HEK293T (cell line): Measurements from ENCODE around the gene ARHGEF10L.
A peak's percentile ranks its signal among the peaks of the same experiment; 100 is the strongest.
"Not testable (repeated sequence)": the region's sequence is repeated elsewhere in the genome, so short reads cannot be mapped to it uniquely, and the experiment has no call there.

Experiments used
- CTCF ChIA-PET: fragments of 350-600 bp; formaldehyde crosslinking; extraction: SDS; loops from one replicate; lab custom pipeline; 2021; ENCODE audit warnings: antibody characterized with exemption, inconsistent platforms; lab: Yijun Ruan, JAX
- POLR2A ChIA-PET: fragments of 350-600 bp; formaldehyde crosslinking; extraction: SDS; loops from one replicate; lab custom pipeline; 2020; ENCODE audit warnings: antibody characterized with exemption, inconsistent platforms; lab: Yijun Ruan, JAX
- DNase-seq: peaks from one replicate; pipeline ENCODE4 v3.0.0; 2012; ENCODE audit warnings: mixed read lengths; ENCODE audit errors: extremely low spot score
- ARNT ChIP-seq: fragments of 450-650 bp; IDR thresholded peaks from 2 replicates; pipeline ENCODE4 v1.6.1; 2017; ENCODE audit warnings: mild to moderate bottlenecking
- BHLHE40 ChIP-seq: fragments of 450-650 bp; IDR thresholded peaks from 2 replicates; pipeline ENCODE4 v1.6.1; 2016; ENCODE audit warnings: mild to moderate bottlenecking, moderate library complexity, borderline replicate concordance
- CTBP1 ChIP-seq: fragments of 450-650 bp; IDR thresholded peaks from 2 replicates; pipeline ENCODE4 v1.6.1; 2016; ENCODE audit warnings: borderline replicate concordance
- ELF4 ChIP-seq: fragments of 450-650 bp; IDR thresholded peaks from 2 replicates; pipeline ENCODE4 v1.6.1; 2017; ENCODE audit warnings: antibody characterized with exemption
- FOXA1 ChIP-seq: fragments of 450-650 bp; IDR thresholded peaks from 2 replicates; pipeline ENCODE4 v1.6.1; 2016; ENCODE audit warnings: mild to moderate bottlenecking
- FOXK2 ChIP-seq: fragments of 450-650 bp; IDR thresholded peaks from 2 replicates; pipeline ENCODE4 v1.6.1; 2016; ENCODE audit warnings: mild to moderate bottlenecking
- FOXM1 ChIP-seq: fragments of 450-650 bp; IDR thresholded peaks from 2 replicates; pipeline ENCODE4 v1.6.1; 2017; ENCODE audit warnings: mild to moderate bottlenecking, borderline replicate concordance
- HDGF ChIP-seq: fragments of 450-650 bp; IDR thresholded peaks from 2 replicates; pipeline ENCODE4 v1.6.1; 2017; ENCODE audit warnings: antibody characterized with exemption, borderline replicate concordance
- L3MBTL2 ChIP-seq: fragments of 450-650 bp; conservative IDR thresholded peaks from 2 replicates; pipeline ENCODE4 v1.6.1; 2016; ENCODE audit warnings: mild to moderate bottlenecking
- LEF1 ChIP-seq: fragments of 450-650 bp; IDR thresholded peaks from 2 replicates; pipeline ENCODE4 v1.6.1; 2017; ENCODE audit warnings: mild to moderate bottlenecking, borderline replicate concordance
- NFRKB ChIP-seq: fragments of 450-650 bp; IDR thresholded peaks from 2 replicates; pipeline ENCODE4 v1.6.1; 2016; ENCODE audit warnings: mild to moderate bottlenecking, moderate library complexity
- SP1 ChIP-seq: fragments of 450-650 bp; IDR thresholded peaks from 2 replicates; pipeline ENCODE4 v1.6.1; 2017
- SUZ12 ChIP-seq: fragments of 450-650 bp; IDR thresholded peaks from 2 replicates; pipeline ENCODE4 v1.6.1; 2016; ENCODE audit warnings: mild to moderate bottlenecking
- TARDBP ChIP-seq: fragments of 450-650 bp; IDR thresholded peaks from 2 replicates; pipeline ENCODE4 v1.6.1; 2016
- ZNF384 ChIP-seq: fragments of 450-650 bp; IDR thresholded peaks from 2 replicates; pipeline ENCODE4 v1.6.1; 2016
- TF ChIP-seq, protein P1 (sequence below): fragments of 450-650 bp; IDR thresholded peaks from 2 replicates; pipeline ENCODE4 v1.6.1; 2016

Gene ARHGEF10L

DNA sequence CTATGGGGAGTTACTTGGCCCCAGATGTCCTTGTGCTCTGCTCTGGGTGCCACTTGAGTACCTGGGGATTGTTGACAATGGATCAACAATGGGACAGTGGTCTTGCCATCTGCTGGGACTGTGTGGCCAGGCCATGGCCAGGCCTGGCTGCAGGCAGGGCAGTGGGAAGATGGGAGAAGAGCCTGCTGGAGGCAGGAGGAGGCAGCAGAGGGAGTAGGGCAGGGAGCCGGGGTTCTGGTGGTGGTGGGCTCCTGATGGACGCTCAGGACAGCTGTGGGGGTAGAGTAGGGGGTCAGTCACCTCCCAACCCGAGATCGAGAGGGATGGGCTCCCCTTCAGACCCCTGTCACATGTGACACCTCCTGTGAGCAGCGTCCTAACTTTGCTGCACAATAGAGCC, 81.0 kb downstream of the ARHGEF10L start:
- no peak for DNase-seq
- CTCF ChIA-PET: no interaction called here
- POLR2A ChIA-PET: no interaction called here
- TF ChIP-seq FOXM1 (no peak), FOXK2 (no peak), ELF4 (no peak), HDGF (no peak), SUZ12 (no peak), NFRKB (no peak), L3MBTL2 (no peak), ARNT (no peak), BHLHE40 (no peak), FOXA1 (no peak), ZNF384 (no peak), TARDBP (no peak), CTBP1 (no peak), SP1 (no peak), LEF1 (no peak)
- TF ChIP-seq, protein P1, sequence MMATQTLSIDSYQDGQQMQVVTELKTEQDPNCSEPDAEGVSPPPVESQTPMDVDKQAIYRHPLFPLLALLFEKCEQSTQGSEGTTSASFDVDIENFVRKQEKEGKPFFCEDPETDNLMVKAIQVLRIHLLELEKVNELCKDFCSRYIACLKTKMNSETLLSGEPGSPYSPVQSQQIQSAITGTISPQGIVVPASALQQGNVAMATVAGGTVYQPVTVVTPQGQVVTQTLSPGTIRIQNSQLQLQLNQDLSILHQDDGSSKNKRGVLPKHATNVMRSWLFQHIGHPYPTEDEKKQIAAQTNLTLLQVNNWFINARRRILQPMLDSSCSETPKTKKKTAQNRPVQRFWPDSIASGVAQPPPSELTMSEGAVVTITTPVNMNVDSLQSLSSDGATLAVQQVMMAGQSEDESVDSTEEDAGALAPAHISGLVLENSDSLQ: no peak

DNA sequence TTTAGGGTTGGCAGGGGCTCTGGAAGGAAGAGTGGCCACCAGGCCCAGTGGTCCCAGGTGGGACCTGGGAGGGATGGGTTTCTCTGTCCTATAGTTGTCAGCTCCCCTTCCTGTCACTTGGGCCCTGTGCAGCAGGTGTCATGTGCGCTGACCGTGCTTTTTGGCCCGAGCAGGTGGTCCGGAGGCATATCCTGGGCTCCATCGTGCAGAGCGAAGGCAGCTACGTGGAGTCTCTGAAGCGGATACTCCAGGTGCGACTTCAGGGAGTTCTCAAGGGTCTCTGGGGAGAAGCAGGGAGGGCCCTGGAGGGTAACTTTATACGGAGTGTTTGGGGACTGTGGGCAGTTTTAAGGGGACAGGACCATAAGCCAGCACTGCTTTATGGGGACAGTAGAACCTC, 82.2 kb downstream of the ARHGEF10L start:
- DNase-seq: no peak
- CTCF ChIA-PET: no interaction called here
- POLR2A ChIA-PET: no interaction called here
- TF ChIP-seq FOXM1 (no peak), SP1 (no peak), L3MBTL2 (no peak), ZNF384 (no peak), HDGF (no peak), ELF4 (no peak), NFRKB (no peak)
- TF ChIP-seq, protein P1: no peak

DNA sequence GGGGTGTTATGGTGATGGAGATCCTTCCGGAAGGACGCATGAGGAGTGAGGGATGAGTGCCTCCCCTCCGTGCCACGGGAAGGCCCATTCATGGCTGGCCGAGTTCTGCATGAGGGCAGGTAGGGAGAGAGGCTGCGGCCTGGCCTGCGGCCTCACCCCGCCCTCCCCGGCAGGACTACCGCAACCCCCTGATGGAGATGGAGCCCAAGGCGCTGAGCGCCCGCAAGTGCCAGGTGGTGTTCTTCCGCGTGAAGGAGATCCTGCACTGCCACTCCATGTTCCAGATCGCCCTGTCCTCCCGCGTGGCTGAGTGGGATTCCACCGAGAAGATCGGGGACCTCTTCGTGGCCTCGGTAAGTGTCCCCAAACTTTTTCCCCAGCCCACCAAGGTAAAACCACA, 83.3 kb downstream of the ARHGEF10L start:
- CTCF ChIA-PET: no interaction called here
- DNase-seq: no peak
- POLR2A ChIA-PET: no interaction called here
- TF ChIP-seq FOXA1 (no peak), NFRKB (no peak), BHLHE40 (no peak), L3MBTL2 (no peak), ELF4 (no peak), SUZ12 (no peak), ARNT (no peak), FOXM1 (no peak), TARDBP (no peak), CTBP1 (no peak), FOXK2 (no peak), ZNF384 (no peak), SP1 (no peak), HDGF (no peak), LEF1 (no peak)
- TF ChIP-seq, protein P1: no peak

DNA sequence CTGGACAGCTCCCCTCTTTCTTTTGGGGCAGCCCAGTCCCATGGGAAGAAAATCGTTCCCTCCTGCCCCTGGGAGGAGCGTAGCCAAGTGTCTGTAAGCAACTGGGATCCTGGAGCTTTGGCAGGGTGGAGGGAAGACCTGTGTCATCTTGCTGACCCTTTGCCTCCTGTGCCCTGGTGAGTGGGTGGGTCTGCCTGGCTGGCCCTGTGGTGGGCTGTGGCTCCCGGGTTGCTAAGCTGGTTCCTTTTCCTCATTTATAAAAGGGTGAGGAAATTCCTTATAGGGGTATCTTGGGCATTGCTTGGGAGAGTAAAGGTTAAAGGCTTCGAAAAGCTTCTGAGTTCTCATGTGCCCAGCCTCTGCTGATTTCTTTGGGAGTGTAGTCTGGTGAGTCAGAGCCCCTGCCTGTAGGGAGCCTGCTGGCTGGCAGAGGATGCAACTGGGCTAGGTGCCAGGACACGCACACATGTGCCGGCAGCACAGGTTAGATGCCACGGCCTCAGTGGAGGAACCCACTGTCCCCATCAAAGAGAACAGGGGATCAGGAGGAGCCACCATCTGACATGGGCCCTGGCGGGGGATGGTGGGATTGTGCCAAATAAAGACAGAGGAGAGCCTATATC, 85.2 kb downstream of the ARHGEF10L start:
- no peak for TF ChIP-seq NFRKB
- TF ChIP-seq HDGF: no peak
- TF ChIP-seq LEF1: no peak
- no peak for TF ChIP-seq SUZ12
- TF ChIP-seq L3MBTL2: no peak
- no peak for TF ChIP-seq FOXA1
- TF ChIP-seq FOXK2: no peak
- no peak for TF ChIP-seq SP1
- TF ChIP-seq ELF4: no peak
- TF ChIP-seq TARDBP: no peak
- TF ChIP-seq FOXM1: no peak
- no peak for TF ChIP-seq CTBP1
- no peak for TF ChIP-seq ZNF384
- TF ChIP-seq, protein P1: no peak
- no peak for TF ChIP-seq ARNT
- no peak for TF ChIP-seq BHLHE40
- ChIA-PET CTCF (interaction anchor here (1.3 kb wide), 1 partner anchor 18 kb away, joined by 5 read pairs; no protein-coding TSS in a partner anchor), POLR2A (no interaction called here)
- no peak for DNase-seq

DNA sequence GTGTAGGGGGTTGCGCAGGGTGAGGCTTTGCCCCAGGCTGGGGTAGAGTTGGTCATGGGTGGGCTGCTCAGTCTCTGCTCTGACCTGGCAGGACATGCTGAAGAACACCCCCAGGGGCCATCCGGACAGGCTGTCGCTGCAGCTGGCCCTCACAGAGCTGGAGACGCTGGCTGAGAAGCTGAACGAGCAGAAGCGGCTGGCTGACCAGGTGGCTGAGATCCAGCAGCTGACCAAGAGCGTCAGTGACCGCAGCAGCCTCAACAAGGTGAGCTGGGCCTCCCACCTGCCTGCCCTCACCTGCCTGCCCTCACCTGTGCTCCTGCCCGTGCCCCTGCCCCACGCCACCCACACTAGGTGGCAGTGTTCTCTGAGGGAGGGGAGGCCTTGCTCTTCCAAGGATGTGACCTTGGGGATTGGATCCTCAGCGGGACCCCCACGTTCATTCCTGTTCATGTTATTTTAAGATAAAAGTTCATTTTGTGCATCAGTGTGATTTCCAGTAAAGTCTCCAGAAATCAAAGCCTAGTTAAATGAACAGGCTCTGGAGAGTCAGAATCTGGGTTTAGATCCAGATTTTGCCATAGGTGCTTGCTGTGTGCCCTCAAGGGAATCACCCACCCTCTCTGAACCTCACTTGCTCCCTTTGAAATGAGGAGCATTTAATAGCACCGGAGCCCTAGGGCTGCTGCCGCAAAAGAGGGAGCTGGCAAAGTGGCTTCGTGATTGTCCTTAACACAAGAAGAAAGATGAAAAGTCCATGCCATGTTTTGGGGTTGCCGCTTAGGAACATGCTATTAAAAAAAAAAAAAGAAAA, 87.9 kb downstream of the ARHGEF10L start:
- CTCF ChIA-PET: no interaction called here
- POLR2A ChIA-PET: no interaction called here
- TF ChIP-seq FOXM1 (no peak), CTBP1 (no peak), ZNF384 (peak; percentile 26; the same call in 1 of the 2 replicates)

DNA sequence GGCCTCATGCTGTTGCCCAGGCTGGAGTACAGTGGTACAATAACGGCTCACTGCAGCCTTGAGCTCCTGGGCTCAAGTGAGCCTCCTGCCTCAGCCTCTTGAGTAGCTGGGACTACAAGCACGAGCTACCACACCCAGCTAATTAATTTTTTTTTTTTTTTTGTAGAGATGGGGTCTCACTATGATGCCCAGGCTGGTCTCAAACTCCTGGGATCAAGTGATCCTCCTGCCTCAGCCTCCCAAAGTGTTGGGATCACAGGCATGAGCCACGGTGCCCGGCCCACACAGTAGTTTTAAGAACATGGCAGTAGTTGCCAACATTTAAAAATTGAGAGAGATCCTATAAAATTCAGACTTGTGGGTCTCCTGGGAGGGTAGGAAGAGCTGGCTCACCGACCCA, 89.5 kb downstream of the ARHGEF10L start:
- DNase-seq, POLR2A ChIA-PET: not testable (repeated sequence)
- CTCF ChIA-PET: interaction anchor here (1.0 kb wide), 1 partner anchor 18 kb away, joined by 4 read pairs; no protein-coding TSS in a partner anchor

More for the DNA sequence above, 87.9 kb downstream of the ARHGEF10L start:
- DNase-seq: no peak
